Parathyroid adenoma (tissue), 2 donors: ENCODE measurements around the gene IFI6.

ENCODE experiments used
- H2AFZ ChIP-seq: fragments of 300-600 bp; sonication (generic); one replicate; pipeline ENCODE4 v1.7.0; 2017; ENCODE audit warnings: antibody characterized with exemption, mild to moderate bottlenecking
- H3K27ac ChIP-seq: fragments of 300-600 bp; sonication (generic); one replicate; pipeline ENCODE4 v1.7.0; 2017
- H3K27me3 ChIP-seq: fragments of 300-600 bp; sonication (generic); one replicate; pipeline ENCODE4 v1.7.0; 2017; ENCODE audit warnings: low read length; ENCODE audit not compliant: control insufficient read depth, insufficient read depth
- H3K36me3 ChIP-seq: fragments of 300-600 bp; sonication (generic); one replicate; pipeline ENCODE4 v1.7.0; 2017; ENCODE audit warnings: low read length; ENCODE audit not compliant: control insufficient read depth, insufficient read depth
- H3K4me1 ChIP-seq: fragments of 300-600 bp; sonication (generic); one replicate; pipeline ENCODE4 v1.7.0; 2017; ENCODE audit warnings: control low read depth
- H3K4me2 ChIP-seq: fragments of 300-600 bp; sonication (generic); one replicate; pipeline ENCODE4 v1.7.0; 2017; ENCODE audit warnings: low read length
- H3K4me3 ChIP-seq: fragments of 300-600 bp; sonication (generic); one replicate; pipeline ENCODE4 v1.7.0; 2017; ENCODE audit warnings: low read depth, low read length
- H3K79me2 ChIP-seq: fragments of 300-600 bp; sonication (generic); one replicate; pipeline ENCODE4 v1.7.0; 2017; ENCODE audit warnings: control low read depth
- H3K9ac ChIP-seq: fragments of 300-600 bp; sonication (generic); one replicate; pipeline ENCODE4 v1.7.0; 2017; ENCODE audit warnings: mild to moderate bottlenecking
- H3K9me3 ChIP-seq: fragments of 300-600 bp; sonication (generic); one replicate; pipeline ENCODE4 v1.7.0; 2017; ENCODE audit warnings: low read length; ENCODE audit not compliant: control insufficient read depth
- TF ChIP-seq, protein P1 (sequence below): fragments of 300-600 bp; sonication (generic); IDR thresholded peaks from one replicate; pipeline ENCODE4 v1.7.0; 2017; ENCODE audit warnings: antibody characterized with exemption, mild to moderate bottlenecking
- donor health status: primary hyperparathyroidism.

IFI6 gene, protein sequence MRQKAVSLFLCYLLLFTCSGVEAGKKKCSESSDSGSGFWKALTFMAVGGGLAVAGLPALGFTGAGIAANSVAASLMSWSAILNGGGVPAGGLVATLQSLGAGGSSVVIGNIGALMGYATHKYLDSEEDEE

GRCh38 chr1:27671964-27672749 is at the start of gene IFI6:
Gene IFI6, minus strand, starts transcription at chr1:27672192. Its CDS starts 2,878 bp downstream, at chr1:27669314.
- H3K9me3 ChIP-seq, result no peaks in the 10 kb centered on the region
- peak within 1 kb of the TSS; percentile 39 for H2AFZ ChIP-seq
- peak within 1 kb of the TSS; percentile 91 for H3K4me3 ChIP-seq
- no peak within 1 kb of the TSS for H3K9ac ChIP-seq
- peak within 1 kb of the TSS; percentile 83 for H3K27ac ChIP-seq
- TF ChIP-seq, protein P1, sequence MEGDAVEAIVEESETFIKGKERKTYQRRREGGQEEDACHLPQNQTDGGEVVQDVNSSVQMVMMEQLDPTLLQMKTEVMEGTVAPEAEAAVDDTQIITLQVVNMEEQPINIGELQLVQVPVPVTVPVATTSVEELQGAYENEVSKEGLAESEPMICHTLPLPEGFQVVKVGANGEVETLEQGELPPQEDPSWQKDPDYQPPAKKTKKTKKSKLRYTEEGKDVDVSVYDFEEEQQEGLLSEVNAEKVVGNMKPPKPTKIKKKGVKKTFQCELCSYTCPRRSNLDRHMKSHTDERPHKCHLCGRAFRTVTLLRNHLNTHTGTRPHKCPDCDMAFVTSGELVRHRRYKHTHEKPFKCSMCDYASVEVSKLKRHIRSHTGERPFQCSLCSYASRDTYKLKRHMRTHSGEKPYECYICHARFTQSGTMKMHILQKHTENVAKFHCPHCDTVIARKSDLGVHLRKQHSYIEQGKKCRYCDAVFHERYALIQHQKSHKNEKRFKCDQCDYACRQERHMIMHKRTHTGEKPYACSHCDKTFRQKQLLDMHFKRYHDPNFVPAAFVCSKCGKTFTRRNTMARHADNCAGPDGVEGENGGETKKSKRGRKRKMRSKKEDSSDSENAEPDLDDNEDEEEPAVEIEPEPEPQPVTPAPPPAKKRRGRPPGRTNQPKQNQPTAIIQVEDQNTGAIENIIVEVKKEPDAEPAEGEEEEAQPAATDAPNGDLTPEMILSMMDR, result peak; percentile 37
- peak within 1 kb of the TSS; percentile 96 for H3K4me2 ChIP-seq
- H3K4me1 ChIP-seq, result peaks cover 6% of the 10 kb centered on the region
- H3K27me3 ChIP-seq, result no peaks in the 10 kb centered on the region
- no peaks in the 10 kb centered on the region for H3K79me2 ChIP-seq
- no peaks in the 10 kb centered on the region for H3K36me3 ChIP-seq

DNA sequence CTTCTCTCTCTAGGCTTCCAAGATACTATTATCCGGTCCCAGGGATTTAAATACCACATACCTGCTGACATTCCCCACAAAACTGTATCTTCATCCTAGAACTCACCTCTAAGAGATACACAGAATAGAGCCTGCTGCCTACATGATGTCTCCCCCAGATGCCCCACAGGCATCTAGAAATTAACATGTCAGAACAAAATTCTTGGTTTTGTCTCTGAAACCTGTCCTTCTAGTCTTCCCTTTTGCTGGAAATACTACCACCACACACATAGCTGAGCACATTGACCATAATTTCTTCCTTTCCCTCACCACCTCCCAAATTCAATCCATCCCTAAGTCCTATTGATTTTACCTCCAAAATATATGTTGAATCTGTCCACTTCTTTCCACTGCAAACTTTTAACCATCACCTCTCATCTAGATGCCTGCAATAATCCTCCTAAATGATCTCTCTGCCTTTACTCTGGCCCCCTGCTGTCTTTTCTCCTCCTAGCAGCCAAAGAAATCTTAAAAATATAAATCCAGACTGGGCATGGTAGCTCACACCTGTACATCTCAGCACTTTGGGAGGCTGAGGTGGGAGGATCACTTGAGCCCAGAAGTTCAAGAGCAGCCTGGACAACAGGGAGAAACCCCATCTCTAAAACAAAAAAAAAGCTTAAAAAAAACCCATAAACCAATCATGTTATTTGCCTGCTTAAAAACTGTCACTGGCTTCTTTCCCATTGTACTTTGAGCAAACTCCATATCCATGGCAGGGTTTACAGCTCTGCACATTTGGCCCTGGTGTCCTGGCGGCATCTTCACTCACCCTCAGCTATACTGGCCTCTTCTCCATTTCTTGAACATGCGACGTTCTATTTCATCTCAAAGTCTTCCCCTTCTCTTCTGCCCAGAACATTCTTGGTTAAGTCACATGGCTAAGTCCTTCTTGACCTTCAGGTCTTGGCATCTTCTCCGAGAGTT is 47.6 kb upstream of the IFI6 start:
- H3K9ac ChIP-seq, result no peak overlapping the region
- no peaks in the 10 kb centered on the region for H3K79me2 ChIP-seq
- no peaks in the 10 kb centered on the region for H3K4me1 ChIP-seq
- H3K36me3 ChIP-seq, result no peaks in the 10 kb centered on the region
- H3K4me2 ChIP-seq, result no peak overlapping the region
- TF ChIP-seq, protein P1, result peak; percentile 18
- H2AFZ ChIP-seq, result peak overlapping the region; percentile 38
- no peaks in the 10 kb centered on the region for H3K27me3 ChIP-seq
- H3K4me3 ChIP-seq, result no peak overlapping the region
- no peak overlapping the region for H3K27ac ChIP-seq
- no peaks in the 10 kb centered on the region for H3K9me3 ChIP-seq

- Histone ChIP-seq H3K9me3 (no peaks in the 10 kb centered on the region), H3K36me3 (no peaks in the 10 kb centered on the region), H3K27me3 (no peaks in the 10 kb centered on the region), H3K4me2 (no peak overlapping the region), H3K4me3 (no peak overlapping the region), H3K79me2 (no peaks in the 10 kb centered on the region), H2AFZ (no peak overlapping the region), H3K9ac (no peak overlapping the region), H3K4me1 (peaks cover 15% of the 10 kb centered on the region), H3K27ac (no peak overlapping the region)
- TF ChIP-seq, protein P1, result no peak
Observed at GRCh38 chr1:27716262-27716895, 44.4 kb upstream of the IFI6 start.

DNA sequence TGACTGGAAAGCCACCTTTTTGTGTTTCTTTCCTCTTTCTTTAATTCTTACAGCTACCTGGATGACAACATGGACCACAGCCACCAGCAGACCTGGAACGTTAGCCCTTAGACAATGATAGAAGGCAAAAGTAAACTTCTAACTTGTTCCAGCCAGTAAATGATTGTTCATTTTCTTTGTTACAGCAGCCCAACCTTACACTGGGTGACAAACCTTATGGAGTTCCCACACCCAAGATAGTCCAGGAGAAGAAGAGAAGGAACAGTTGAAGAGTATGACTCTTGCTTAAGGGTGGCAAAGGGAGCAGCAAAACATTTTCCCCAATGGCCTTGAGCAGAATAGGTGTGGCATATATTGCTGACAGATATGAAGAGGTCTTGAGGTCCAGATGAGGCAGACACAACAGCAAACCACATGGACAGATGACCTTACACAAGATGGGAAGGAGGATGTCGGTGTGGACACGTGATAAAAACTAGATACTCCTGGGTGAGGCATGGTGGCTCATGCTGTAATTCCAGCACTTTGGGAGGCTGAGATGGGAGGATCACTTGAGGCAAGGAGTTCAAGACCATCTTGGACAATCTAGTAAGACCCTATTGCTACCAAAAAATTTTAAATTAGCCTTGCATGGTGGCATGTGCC is 42.0 kb upstream of the IFI6 start:
- no peaks in the 10 kb centered on the region for H3K79me2 ChIP-seq
- TF ChIP-seq, protein P1, result no peak
- H3K9me3 ChIP-seq, result no peaks in the 10 kb centered on the region
- peak overlapping the region; percentile 79 for H3K27ac ChIP-seq
- H3K4me1 ChIP-seq, result peaks cover 15% of the 10 kb centered on the region
- H3K9ac ChIP-seq, result no peak overlapping the region
- H2AFZ ChIP-seq, result peak overlapping the region; percentile 79
- no peak overlapping the region for H3K4me3 ChIP-seq
- H3K36me3 ChIP-seq, result no peaks in the 10 kb centered on the region
- H3K4me2 ChIP-seq, result peak overlapping the region; percentile 32
- H3K27me3 ChIP-seq, result no peaks in the 10 kb centered on the region
